H1 (cell line): ENCODE measurements around the gene CYBB. TPM values are rescaled to one million over a fixed set of nuclear protein-coding genes. Genes with fewer than 3 reads are reported as not detected.

Experiments used
- CTCF ChIP-seq, 3 experiments: IDR thresholded peaks; 1 replicate in 2 of 3; 2 replicates in 1 of 3; pipeline versions ENCODE4 v1.5.1 to v1.6.1; 2011; ENCODE audit warnings: low read length in 3 of 3, mild to moderate bottlenecking in 3 of 3, inconsistent platforms in 2 of 3, low read depth in 1 of 3, moderate library complexity in 1 of 3; ENCODE audit not compliant: insufficient read depth in 1 of 3; ENCODE audit errors: control extremely low read depth in 1 of 3
- POLR2A ChIP-seq, 2 experiments: IDR thresholded peaks; 1 replicate in 1 of 2; 2 replicates in 1 of 2; pipeline ENCODE4 v1.6.1; 2011; ENCODE audit warnings: low read depth in 2 of 2, low read length in 2 of 2, mild to moderate bottlenecking in 2 of 2; ENCODE audit errors: control extremely low read depth in 1 of 2
- RAD21 ChIP-seq, 2 experiments: IDR thresholded peaks in 1 of 2; conservative IDR thresholded peaks in 1 of 2; 2 replicates each; pipeline ENCODE4 v1.6.1; 2011; ENCODE audit warnings: low read depth in 2 of 2, low read length in 2 of 2, improper control_type of control experiment in 1 of 2, inconsistent platforms in 1 of 2, mild to moderate bottlenecking in 1 of 2, moderate library complexity in 1 of 2
- RNF2 ChIP-seq: fragments of 200-900, 300-1000 bp; sonication (generic); IDR thresholded peaks from 2 replicates; pipeline ENCODE4 v1.7.1; 2016; ENCODE audit warnings: borderline replicate concordance, low read depth, mild to moderate bottlenecking, antibody characterized with exemption, low read length; ENCODE audit not compliant: poor library complexity, severe bottlenecking; ENCODE audit errors: missing control alignments
- ZNF274 ChIP-seq: IDR thresholded peaks from 2 replicates; pipeline ENCODE4 v1.7.0; 2012; ENCODE audit warnings: low read length, borderline replicate concordance; ENCODE audit errors: extremely low read depth
- polyA plus RNA-seq, 7 experiments: library from polyadenylated mRNA; depleted of rRNA in 3 of 7; stranded (reverse) in 5 of 7; unstranded in 2 of 7; fragments of >200 nt in 5 of 7; fragments of 200-250 nt in 2 of 7; gene quantifications; 1 replicate in 5 of 7; 2 replicates in 1 of 7; 4 replicates in 1 of 7; pipeline versions ENCODE4 v1.2.1 to v1.2.3, GENCODE V29; 2011 to 2013; ENCODE audit warnings: missing spikeins in 2 of 7, mixed read lengths in 2 of 7
- total RNA-seq: library from RNA; stranded (reverse); fragmentation: NEBNext Ultra II Directional; extraction: Animal tissue kit (Norgen Biotek cat#: 25700); gene quantifications from 2 replicates; pipeline ENCODE4 v1.2.1, GENCODE V29; 2021

The CYBB gene
- total and polyA plus RNA-seq, 2 of the 8 experiments (the other 6 are each of a cell fraction or from before 2014, with no cell fraction given) = 0.03 to 0.09 TPM

- TF ChIP-seq RAD21 (IDR thresholded peaks at IDR 0.05 in 1 of 2, conservative IDR thresholded peaks at IDR 0.05 in 1 of 2; ENCODE audit: low read depth in 2 of 2, low read length in 2 of 2) = no peak
- TF ChIP-seq POLR2A (IDR thresholded peaks at IDR 0.05; ENCODE audit: control extremely low read depth in 1 of 2, low read depth in 2 of 2, low read length in 2 of 2) = no peak
- no peak for TF ChIP-seq ZNF274
- TF ChIP-seq RNF2 = no peak
- TF ChIP-seq CTCF (IDR thresholded peaks at IDR 0.05; ENCODE audit: control extremely low read depth in 1 of 3, insufficient read depth in 1 of 3, low read depth in 1 of 3, low read length in 3 of 3) = no peak
Measured at GRCh38 chrX:37786624-37787422, 7.0 kb downstream of the CYBB start (continued).
